H1 (cell line): ENCODE measurements around the gene ZBTB49. TPM values are rescaled to one million over a fixed set of nuclear protein-coding genes. Genes with fewer than 3 reads are reported as not detected.

ENCODE experiments used
- CEBPB ChIP-seq: IDR thresholded peaks from 2 replicates; pipeline ENCODE4 v1.6.1; 2012; ENCODE audit warnings: low read depth, low read length
- CHD1 ChIP-seq: IDR thresholded peaks from 2 replicates; pipeline ENCODE4 v1.6.1; 2012; ENCODE audit warnings: low read depth, low read length, improper control_type of control experiment
- CTCF ChIP-seq, 3 experiments: IDR thresholded peaks; 1 replicate in 2 of 3; 2 replicates in 1 of 3; pipeline versions ENCODE4 v1.5.1 to v1.6.1; 2011; ENCODE audit warnings: low read length in 3 of 3, mild to moderate bottlenecking in 3 of 3, inconsistent platforms in 2 of 3, low read depth in 1 of 3, moderate library complexity in 1 of 3; ENCODE audit not compliant: insufficient read depth in 1 of 3; ENCODE audit errors: control extremely low read depth in 1 of 3
- NRF1 ChIP-seq: IDR thresholded peaks from 2 replicates; pipeline ENCODE4 v1.6.1; 2011; ENCODE audit warnings: mild to moderate bottlenecking, low read depth, low read length, improper control_type of control experiment
- PHF8 ChIP-seq: fragments of 200-600 bp; sonication (generic); conservative IDR thresholded peaks from 2 replicates; pipeline ENCODE4 v1.7.1; 2012; ENCODE audit warnings: low read depth, mild to moderate bottlenecking, inconsistent platforms, low read length, moderate library complexity
- POLR2A ChIP-seq, 2 experiments: IDR thresholded peaks; 1 replicate in 1 of 2; 2 replicates in 1 of 2; pipeline ENCODE4 v1.6.1; 2011; ENCODE audit warnings: low read depth in 2 of 2, low read length in 2 of 2, mild to moderate bottlenecking in 2 of 2; ENCODE audit errors: control extremely low read depth in 1 of 2
- RBBP5 ChIP-seq: IDR thresholded peaks from 2 replicates; pipeline ENCODE4 v1.7.1; 2012; ENCODE audit warnings: low read depth, mild to moderate bottlenecking, inconsistent platforms, low read length, moderate library complexity, borderline replicate concordance
- SRF ChIP-seq: IDR thresholded peaks from 2 replicates; pipeline ENCODE4 v1.6.1; 2011; ENCODE audit warnings: mild to moderate bottlenecking, low read depth, low read length, moderate library complexity
- YY1 ChIP-seq: IDR thresholded peaks from 2 replicates; pipeline ENCODE4 v1.6.1; 2011; ENCODE audit warnings: low read depth, mild to moderate bottlenecking, low read length
- polyA plus RNA-seq, 7 experiments: library from polyadenylated mRNA; depleted of rRNA in 3 of 7; stranded (reverse) in 5 of 7; unstranded in 2 of 7; fragments of >200 nt in 5 of 7; fragments of 200-250 nt in 2 of 7; gene quantifications; 1 replicate in 5 of 7; 2 replicates in 1 of 7; 4 replicates in 1 of 7; pipeline versions ENCODE4 v1.2.1 to v1.2.3, GENCODE V29; 2011 to 2013; ENCODE audit warnings: missing spikeins in 2 of 7, mixed read lengths in 2 of 7
- total RNA-seq: library from RNA; stranded (reverse); fragmentation: NEBNext Ultra II Directional; extraction: Animal tissue kit (Norgen Biotek cat#: 25700); gene quantifications from 2 replicates; pipeline ENCODE4 v1.2.1, GENCODE V29; 2021
- TF ChIP-seq, protein P1 (sequence below): fragments of 300-600 bp; sonication (generic); IDR thresholded peaks from 2 replicates; pipeline ENCODE4 v1.7.1; 2012; ENCODE audit warnings: low read length, moderate library complexity, mild to moderate bottlenecking, inconsistent platforms; ENCODE audit not compliant: insufficient replicate concordance

ZBTB49 gene
- total and polyA plus RNA-seq, 2 of the 8 experiments (the other 6 are each of a cell fraction or from before 2014, with no cell fraction given), result 4.2 to 6.8 TPM

DNA sequence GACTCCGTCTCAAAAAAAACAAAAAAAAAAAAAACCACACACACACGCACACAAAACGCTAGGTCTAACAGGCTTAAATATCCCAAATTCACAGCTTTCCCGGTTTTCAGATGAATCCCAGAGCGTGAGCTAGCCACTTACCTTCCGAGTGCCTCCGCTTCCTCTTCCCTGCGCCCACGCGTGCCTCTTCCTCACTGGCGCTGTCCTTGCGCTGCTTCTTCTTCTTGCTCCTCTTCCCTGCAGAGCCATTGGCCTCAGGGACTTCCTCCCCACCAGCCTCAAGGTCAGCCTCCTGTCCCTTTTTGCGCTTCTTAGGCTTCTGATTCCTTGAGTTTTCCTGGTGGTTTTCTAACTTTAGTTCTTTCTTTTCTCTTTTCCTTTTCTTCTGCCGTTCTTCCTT lies 15.8 kb upstream of the ZBTB49 start (continued):
- TF ChIP-seq, protein P1, sequence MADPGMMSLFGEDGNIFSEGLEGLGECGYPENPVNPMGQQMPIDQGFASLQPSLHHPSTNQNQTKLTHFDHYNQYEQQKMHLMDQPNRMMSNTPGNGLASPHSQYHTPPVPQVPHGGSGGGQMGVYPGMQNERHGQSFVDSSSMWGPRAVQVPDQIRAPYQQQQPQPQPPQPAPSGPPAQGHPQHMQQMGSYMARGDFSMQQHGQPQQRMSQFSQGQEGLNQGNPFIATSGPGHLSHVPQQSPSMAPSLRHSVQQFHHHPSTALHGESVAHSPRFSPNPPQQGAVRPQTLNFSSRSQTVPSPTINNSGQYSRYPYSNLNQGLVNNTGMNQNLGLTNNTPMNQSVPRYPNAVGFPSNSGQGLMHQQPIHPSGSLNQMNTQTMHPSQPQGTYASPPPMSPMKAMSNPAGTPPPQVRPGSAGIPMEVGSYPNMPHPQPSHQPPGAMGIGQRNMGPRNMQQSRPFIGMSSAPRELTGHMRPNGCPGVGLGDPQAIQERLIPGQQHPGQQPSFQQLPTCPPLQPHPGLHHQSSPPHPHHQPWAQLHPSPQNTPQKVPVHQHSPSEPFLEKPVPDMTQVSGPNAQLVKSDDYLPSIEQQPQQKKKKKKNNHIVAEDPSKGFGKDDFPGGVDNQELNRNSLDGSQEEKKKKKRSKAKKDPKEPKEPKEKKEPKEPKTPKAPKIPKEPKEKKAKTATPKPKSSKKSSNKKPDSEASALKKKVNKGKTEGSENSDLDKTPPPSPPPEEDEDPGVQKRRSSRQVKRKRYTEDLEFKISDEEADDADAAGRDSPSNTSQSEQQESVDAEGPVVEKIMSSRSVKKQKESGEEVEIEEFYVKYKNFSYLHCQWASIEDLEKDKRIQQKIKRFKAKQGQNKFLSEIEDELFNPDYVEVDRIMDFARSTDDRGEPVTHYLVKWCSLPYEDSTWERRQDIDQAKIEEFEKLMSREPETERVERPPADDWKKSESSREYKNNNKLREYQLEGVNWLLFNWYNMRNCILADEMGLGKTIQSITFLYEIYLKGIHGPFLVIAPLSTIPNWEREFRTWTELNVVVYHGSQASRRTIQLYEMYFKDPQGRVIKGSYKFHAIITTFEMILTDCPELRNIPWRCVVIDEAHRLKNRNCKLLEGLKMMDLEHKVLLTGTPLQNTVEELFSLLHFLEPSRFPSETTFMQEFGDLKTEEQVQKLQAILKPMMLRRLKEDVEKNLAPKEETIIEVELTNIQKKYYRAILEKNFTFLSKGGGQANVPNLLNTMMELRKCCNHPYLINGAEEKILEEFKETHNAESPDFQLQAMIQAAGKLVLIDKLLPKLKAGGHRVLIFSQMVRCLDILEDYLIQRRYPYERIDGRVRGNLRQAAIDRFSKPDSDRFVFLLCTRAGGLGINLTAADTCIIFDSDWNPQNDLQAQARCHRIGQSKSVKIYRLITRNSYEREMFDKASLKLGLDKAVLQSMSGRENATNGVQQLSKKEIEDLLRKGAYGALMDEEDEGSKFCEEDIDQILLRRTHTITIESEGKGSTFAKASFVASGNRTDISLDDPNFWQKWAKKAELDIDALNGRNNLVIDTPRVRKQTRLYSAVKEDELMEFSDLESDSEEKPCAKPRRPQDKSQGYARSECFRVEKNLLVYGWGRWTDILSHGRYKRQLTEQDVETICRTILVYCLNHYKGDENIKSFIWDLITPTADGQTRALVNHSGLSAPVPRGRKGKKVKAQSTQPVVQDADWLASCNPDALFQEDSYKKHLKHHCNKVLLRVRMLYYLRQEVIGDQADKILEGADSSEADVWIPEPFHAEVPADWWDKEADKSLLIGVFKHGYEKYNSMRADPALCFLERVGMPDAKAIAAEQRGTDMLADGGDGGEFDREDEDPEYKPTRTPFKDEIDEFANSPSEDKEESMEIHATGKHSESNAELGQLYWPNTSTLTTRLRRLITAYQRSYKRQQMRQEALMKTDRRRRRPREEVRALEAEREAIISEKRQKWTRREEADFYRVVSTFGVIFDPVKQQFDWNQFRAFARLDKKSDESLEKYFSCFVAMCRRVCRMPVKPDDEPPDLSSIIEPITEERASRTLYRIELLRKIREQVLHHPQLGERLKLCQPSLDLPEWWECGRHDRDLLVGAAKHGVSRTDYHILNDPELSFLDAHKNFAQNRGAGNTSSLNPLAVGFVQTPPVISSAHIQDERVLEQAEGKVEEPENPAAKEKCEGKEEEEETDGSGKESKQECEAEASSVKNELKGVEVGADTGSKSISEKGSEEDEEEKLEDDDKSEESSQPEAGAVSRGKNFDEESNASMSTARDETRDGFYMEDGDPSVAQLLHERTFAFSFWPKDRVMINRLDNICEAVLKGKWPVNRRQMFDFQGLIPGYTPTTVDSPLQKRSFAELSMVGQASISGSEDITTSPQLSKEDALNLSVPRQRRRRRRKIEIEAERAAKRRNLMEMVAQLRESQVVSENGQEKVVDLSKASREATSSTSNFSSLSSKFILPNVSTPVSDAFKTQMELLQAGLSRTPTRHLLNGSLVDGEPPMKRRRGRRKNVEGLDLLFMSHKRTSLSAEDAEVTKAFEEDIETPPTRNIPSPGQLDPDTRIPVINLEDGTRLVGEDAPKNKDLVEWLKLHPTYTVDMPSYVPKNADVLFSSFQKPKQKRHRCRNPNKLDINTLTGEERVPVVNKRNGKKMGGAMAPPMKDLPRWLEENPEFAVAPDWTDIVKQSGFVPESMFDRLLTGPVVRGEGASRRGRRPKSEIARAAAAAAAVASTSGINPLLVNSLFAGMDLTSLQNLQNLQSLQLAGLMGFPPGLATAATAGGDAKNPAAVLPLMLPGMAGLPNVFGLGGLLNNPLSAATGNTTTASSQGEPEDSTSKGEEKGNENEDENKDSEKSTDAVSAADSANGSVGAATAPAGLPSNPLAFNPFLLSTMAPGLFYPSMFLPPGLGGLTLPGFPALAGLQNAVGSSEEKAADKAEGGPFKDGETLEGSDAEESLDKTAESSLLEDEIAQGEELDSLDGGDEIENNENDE, result no peak
- TF ChIP-seq NRF1 (no peak), PHF8 (no peak), SRF (no peak), CTCF (IDR thresholded peaks at IDR 0.05; ENCODE audit: control extremely low read depth in 1 of 3, insufficient read depth in 1 of 3, low read depth in 1 of 3, low read length in 3 of 3) (no peak), CHD1 (no peak), YY1 (no peak), RBBP5 (no peak), CEBPB (no peak), POLR2A (IDR thresholded peaks at IDR 0.05; ENCODE audit: control extremely low read depth in 1 of 2, low read depth in 2 of 2, low read length in 2 of 2) (no peak)
